Gastrocnemius medialis (tissue), 4 donors: ENCODE measurements around the gene ME3. TPM values are rescaled to one million over a fixed set of nuclear protein-coding genes. Genes with fewer than 3 reads are reported as not detected.
"Not testable (repeated sequence)": the region's sequence is repeated elsewhere in the genome, so short reads cannot be mapped to it uniquely, and the experiment has no call there.

Source experiments
- ATAC-seq, 2 donors: fragments of 150-250 bp; one replicate each; pipeline ENCODE4 v1.9.1; 2016
- DNase-seq, 2 donors: peaks; one replicate each; pipeline ENCODE4 v3.0.0-alpha.2; 2019
- H3K27ac ChIP-seq, 4 donors: fragments of 200-600 bp; sonication (generic); 1 replicate in 1 of 4; 2 replicates in 3 of 4; pipeline ENCODE4 v1.5.1; 2016 to 2018; ENCODE audit warnings: mild to moderate bottlenecking in 2 of 4, moderate library complexity in 1 of 4
- H3K27me3 ChIP-seq, 3 donors: fragments of 200-600 bp; sonication (generic) in 2 of 3; 1 replicate in 1 of 3; 2 replicates in 2 of 3; pipeline versions ENCODE4 v1.5.1 to v1.6.0; 2016 to 2019; ENCODE audit warnings: mild to moderate bottlenecking in 1 of 3, moderate library complexity in 1 of 3
- H3K36me3 ChIP-seq, 2 donors: fragments of 200-600 bp; sonication (generic) in 1 of 2; one replicate each; pipeline ENCODE4 v1.5.1; 2017 to 2018
- H3K4me1 ChIP-seq, 2 donors: fragments of 200-600 bp; sonication (generic) in 1 of 2; one replicate each; pipeline ENCODE4 v1.5.1; 2016 to 2017; ENCODE audit warnings: mild to moderate bottlenecking in 2 of 2
- H3K4me3 ChIP-seq, 4 donors: fragments of 200-600 bp; sonication (generic) in 3 of 4; 1 replicate in 1 of 4; 2 replicates in 3 of 4; pipeline ENCODE4 v1.5.1; 2016 to 2019; ENCODE audit warnings: mild to moderate bottlenecking in 2 of 4
- H3K9me3 ChIP-seq, 3 donors: fragments of 200-600 bp; sonication (generic) in 2 of 3; 1 replicate in 1 of 3; 2 replicates in 2 of 3; pipeline ENCODE4 v1.5.1; 2016 to 2019
- CTCF ChIP-seq, 5 experiments: fragments of 450-650 bp in 3 of 5; fragments of 200-600 bp in 2 of 5; sonication (generic) in 2 of 5; IDR thresholded peaks in 4 of 5; conservative IDR thresholded peaks in 1 of 5; 1 replicate in 4 of 5; 2 replicates in 1 of 5; pipeline ENCODE4 v1.5.1; 2016 to 2019; ENCODE audit warnings: antibody characterized with exemption in 5 of 5, mild to moderate bottlenecking in 3 of 5, moderate library complexity in 3 of 5
- POLR2A ChIP-seq, 2 donors: fragments of 450-650 bp; IDR thresholded peaks; one replicate each; pipeline ENCODE4 v1.6.1; 2017; ENCODE audit warnings: antibody characterized with exemption in 2 of 2, mild to moderate bottlenecking in 2 of 2, moderate library complexity in 2 of 2
- in situ Hi-C, 4 donors: fragments of 200-750 bp; cut with MboI; loops; one replicate each; pipeline versions ENCODE4 v1.15.0 to v1.8.0; 2017; ENCODE audit warnings: low sequenced_read_pairs in 4 of 4
- intact Hi-C: fragments of 100-400 bp; cut with DNase I; formaldehyde crosslinking; loops from one replicate; pipeline ENCODE4 v1.15.1; 2023; ENCODE audit warnings: low total_unique reads
- total RNA-seq, 4 donors: library from RNA; depleted of rRNA; stranded (reverse); fragments of >200 nt; gene quantifications; one replicate each; pipeline versions ENCODE4 v1.1.0 to v1.2.3, GENCODE V29; 2016

The ME3 gene
- total RNA-seq, 4 donors from 2014 or later = 4.2 to 17.0 (median 15.7) TPM

- Histone ChIP-seq H3K27me3 (no peaks in the 10 kb centered on the region), H3K9me3 (no peaks in the 10 kb centered on the region), H3K36me3 (no peaks in the 10 kb centered on the region), H3K4me1 (no peaks in the 10 kb centered on the region), H3K4me3 (no peak overlapping the region), H3K27ac (no peak overlapping the region)
- ATAC-seq (no peak), DNase-seq (no peak)
- intact Hi-C loops (no loop called here), in situ Hi-C loops (no loop called here)
- TF ChIP-seq POLR2A (IDR thresholded peaks at IDR 0.05) (no peak), CTCF (IDR thresholded peaks at IDR 0.05 in 4 of 5, conservative IDR thresholded peaks at IDR 0.05 in 1 of 5) (no peak)
These were observed 253.5 kb downstream of the ME3 start for GRCh38 chr11:86418917-86419316.

GRCh38 chr11:86418513-86418912, 253.9 kb downstream of the ME3 start:
- Histone ChIP-seq H3K27me3 (no peaks in the 10 kb centered on the region), H3K9me3 (no peaks in the 10 kb centered on the region), H3K36me3 (no peaks in the 10 kb centered on the region), H3K4me3 (no peak overlapping the region), H3K27ac (no peak overlapping the region), H3K4me1 (no peaks in the 10 kb centered on the region)
- TF ChIP-seq CTCF (IDR thresholded peaks at IDR 0.05 in 4 of 5, conservative IDR thresholded peaks at IDR 0.05 in 1 of 5) = no peak
- no peak for TF ChIP-seq POLR2A (IDR thresholded peaks at IDR 0.05)
- intact Hi-C loops = no loop called here
- DNase-seq (no peak), ATAC-seq (no peak)
- in situ Hi-C loops = no loop called here

GRCh38 chr11:86418106-86418505, 254.3 kb downstream of the ME3 start:
- Histone ChIP-seq H3K4me3 (no peak overlapping the region), H3K36me3 (no peaks in the 10 kb centered on the region), H3K9me3 (no peaks in the 10 kb centered on the region), H3K4me1 (no peaks in the 10 kb centered on the region), H3K27ac (no peak overlapping the region), H3K27me3 (no peaks in the 10 kb centered on the region)
- no peak for DNase-seq
- TF ChIP-seq CTCF (IDR thresholded peaks at IDR 0.05 in 4 of 5, conservative IDR thresholded peaks at IDR 0.05 in 1 of 5) = no peak
- TF ChIP-seq POLR2A (IDR thresholded peaks at IDR 0.05) = no peak
- intact Hi-C loops = no loop called here
- in situ Hi-C loops = no loop called here
- ATAC-seq = no peak

GRCh38 chr11:86416951-86417350, 255.5 kb downstream of the ME3 start:
- H3K36me3 ChIP-seq, H3K9me3 ChIP-seq, H3K4me3 ChIP-seq, DNase-seq, H3K27me3 ChIP-seq, H3K27ac ChIP-seq, intact Hi-C loops, in situ Hi-C loops, ATAC-seq, H3K4me1 ChIP-seq: not testable (repeated sequence)

GRCh38 chr11:86416494-86416893, 255.9 kb downstream of the ME3 start:
- no peaks in the 10 kb centered on the region for H3K4me1 ChIP-seq
- H3K9me3 ChIP-seq = no peaks in the 10 kb centered on the region
- in situ Hi-C loops = no loop called here
- H3K4me3 ChIP-seq = no peak overlapping the region
- H3K27me3 ChIP-seq = no peaks in the 10 kb centered on the region
- ATAC-seq = no peak
- TF ChIP-seq CTCF (IDR thresholded peaks at IDR 0.05 in 4 of 5, conservative IDR thresholded peaks at IDR 0.05 in 1 of 5) (no peak), POLR2A (IDR thresholded peaks at IDR 0.05) (no peak)
- H3K36me3 ChIP-seq = no peaks in the 10 kb centered on the region
- H3K27ac ChIP-seq = no peak overlapping the region
- intact Hi-C loops = no loop called here
- DNase-seq = no peak
